Measurements from ENCODE around the gene YPEL3.

DNA sequence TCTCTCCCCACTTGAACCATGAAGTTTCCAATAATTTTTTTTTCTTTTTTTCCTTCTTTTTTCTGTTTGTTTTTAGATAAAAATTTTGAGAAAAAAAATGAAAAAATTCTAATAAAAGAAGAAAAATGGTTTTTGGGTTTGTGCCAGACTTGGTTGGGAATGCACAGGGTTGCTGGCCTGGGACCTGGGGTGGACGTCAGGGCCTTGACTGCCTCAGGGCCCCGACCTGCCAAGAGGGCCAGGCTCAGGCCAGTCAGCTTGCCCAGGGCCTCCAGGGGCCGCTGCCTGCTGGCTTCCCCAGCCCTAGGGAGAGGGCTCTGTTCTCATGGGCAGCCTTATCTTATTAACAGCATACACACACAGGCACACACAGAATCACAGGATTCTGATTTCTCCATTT is 10.8 kb downstream of the YPEL3 start:
- TF ChIP-seq HDGF (IDR thresholded peaks at IDR 0.05; ENCODE audit: borderline replicate concordance) (no peak), SUZ12 (IDR thresholded peaks at IDR 0.05) (no peak), ARNT (IDR thresholded peaks at IDR 0.05) (no peak), L3MBTL2 (conservative IDR thresholded peaks at IDR 0.05) (no peak), LEF1 (IDR thresholded peaks at IDR 0.05; ENCODE audit: borderline replicate concordance) (no peak), FOXA1 (IDR thresholded peaks at IDR 0.05) (no peak), BHLHE40 (IDR thresholded peaks at IDR 0.05; ENCODE audit: borderline replicate concordance) (no peak), SP1 (IDR thresholded peaks at IDR 0.05) (no peak), NFRKB (IDR thresholded peaks at IDR 0.05) (no peak), ZNF384 (IDR thresholded peaks at IDR 0.05) (no peak), FOXK2 (IDR thresholded peaks at IDR 0.05) (no peak)
- TF ChIP-seq, protein P1, sequence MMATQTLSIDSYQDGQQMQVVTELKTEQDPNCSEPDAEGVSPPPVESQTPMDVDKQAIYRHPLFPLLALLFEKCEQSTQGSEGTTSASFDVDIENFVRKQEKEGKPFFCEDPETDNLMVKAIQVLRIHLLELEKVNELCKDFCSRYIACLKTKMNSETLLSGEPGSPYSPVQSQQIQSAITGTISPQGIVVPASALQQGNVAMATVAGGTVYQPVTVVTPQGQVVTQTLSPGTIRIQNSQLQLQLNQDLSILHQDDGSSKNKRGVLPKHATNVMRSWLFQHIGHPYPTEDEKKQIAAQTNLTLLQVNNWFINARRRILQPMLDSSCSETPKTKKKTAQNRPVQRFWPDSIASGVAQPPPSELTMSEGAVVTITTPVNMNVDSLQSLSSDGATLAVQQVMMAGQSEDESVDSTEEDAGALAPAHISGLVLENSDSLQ (IDR thresholded peaks at IDR 0.05) = no peak

Data from HEK293T (cell line).